Measurements from ENCODE around the gene AOC2.
A peak's percentile ranks its signal among the peaks of the same experiment; 100 is the strongest.

The AOC2 gene

GRCh38 chr17:42844271-42844670, at the start of gene AOC2:
TSS of gene AOC2 (plus strand) at chr17:42844580. CDS start at chr17:42844627, 47 bp downstream.
- DNase-seq = no peak

- DNase-seq = no peak
Measured at GRCh38 chr17:42795061-42795460, 49.3 kb upstream of the AOC2 start.

GRCh38 chr17:42795465-42795864, 48.9 kb upstream of the AOC2 start:
- no peak for DNase-seq

GRCh38 chr17:42796066-42796758, 48.2 kb upstream of the AOC2 start:
- no peak for DNase-seq

GRCh38 chr17:42797067-42798007, 47.0 kb upstream of the AOC2 start:
- DNase-seq = no peak

- no peak for DNase-seq
Measured at GRCh38 chr17:42798011-42798382, 46.4 kb upstream of the AOC2 start.

- DNase-seq = peak; percentile 79
Measured at GRCh38 chr17:42798383-42799380, 45.7 kb upstream of the AOC2 start, which contains the start of the genes CNTD1 and COA3. TSS of gene CNTD1 (plus strand) at chr17:42798861. CDS start at chr17:42799068, 207 bp downstream. TSS of gene COA3 (minus strand) at chr17:42798704. CDS start at chr17:42798681, 23 bp downstream.

GRCh38 chr17:42803074-42803883, 41.1 kb upstream of the AOC2 start:
- DNase-seq = no peak

GRCh38 chr17:42804918-42805367, 39.4 kb upstream of the AOC2 start:
- DNase-seq = no peak

GRCh38 chr17:42806249-42806648, 38.1 kb upstream of the AOC2 start:
- no peak for DNase-seq

- DNase-seq = no peak
Measured at GRCh38 chr17:42809250-42809649, 35.1 kb upstream of the AOC2 start.

- no peak for DNase-seq
Measured at GRCh38 chr17:42814633-42815399, 29.6 kb upstream of the AOC2 start.

- DNase-seq = no peak
Measured at GRCh38 chr17:42817866-42818265, 26.5 kb upstream of the AOC2 start.

- no peak for DNase-seq
Measured at GRCh38 chr17:42818379-42818778, 26.0 kb upstream of the AOC2 start.

GRCh38 chr17:42819939-42820535, 24.3 kb upstream of the AOC2 start:
- DNase-seq = peak; percentile 64

GRCh38 chr17:42821176-42821575, 23.2 kb upstream of the AOC2 start:
- no peak for DNase-seq

- no peak for DNase-seq
Measured at GRCh38 chr17:42827472-42827871, 16.9 kb upstream of the AOC2 start.

GRCh38 chr17:42830971-42831370, 13.4 kb upstream of the AOC2 start:
- DNase-seq = no peak

GRCh38 chr17:42832213-42832933, 12.0 kb upstream of the AOC2 start:
- DNase-seq = no peak

Data from activated CD4-positive, CD25-positive, alpha-beta regulatory T cell treated with anti-CD3 and anti-CD28 coated beads, Interleukin-2, amount 50 U/mL, for 72 hours (primary cell).